HG02623 (cell line): ENCODE results near the gene RSPRY1.
"Not testable (repeated sequence)": the region's sequence is repeated elsewhere in the genome, so short reads cannot be mapped to it uniquely, and the experiment has no call there.

Source experiments
- ATAC-seq: cut with Tn5 transposase; IDR thresholded peaks from one replicate; pipeline ENCODE4 v1.9.1; 2021; ENCODE audit warnings: moderate library complexity; ENCODE audit not compliant: unreplicated experiment

RSPRY1 gene

DNA sequence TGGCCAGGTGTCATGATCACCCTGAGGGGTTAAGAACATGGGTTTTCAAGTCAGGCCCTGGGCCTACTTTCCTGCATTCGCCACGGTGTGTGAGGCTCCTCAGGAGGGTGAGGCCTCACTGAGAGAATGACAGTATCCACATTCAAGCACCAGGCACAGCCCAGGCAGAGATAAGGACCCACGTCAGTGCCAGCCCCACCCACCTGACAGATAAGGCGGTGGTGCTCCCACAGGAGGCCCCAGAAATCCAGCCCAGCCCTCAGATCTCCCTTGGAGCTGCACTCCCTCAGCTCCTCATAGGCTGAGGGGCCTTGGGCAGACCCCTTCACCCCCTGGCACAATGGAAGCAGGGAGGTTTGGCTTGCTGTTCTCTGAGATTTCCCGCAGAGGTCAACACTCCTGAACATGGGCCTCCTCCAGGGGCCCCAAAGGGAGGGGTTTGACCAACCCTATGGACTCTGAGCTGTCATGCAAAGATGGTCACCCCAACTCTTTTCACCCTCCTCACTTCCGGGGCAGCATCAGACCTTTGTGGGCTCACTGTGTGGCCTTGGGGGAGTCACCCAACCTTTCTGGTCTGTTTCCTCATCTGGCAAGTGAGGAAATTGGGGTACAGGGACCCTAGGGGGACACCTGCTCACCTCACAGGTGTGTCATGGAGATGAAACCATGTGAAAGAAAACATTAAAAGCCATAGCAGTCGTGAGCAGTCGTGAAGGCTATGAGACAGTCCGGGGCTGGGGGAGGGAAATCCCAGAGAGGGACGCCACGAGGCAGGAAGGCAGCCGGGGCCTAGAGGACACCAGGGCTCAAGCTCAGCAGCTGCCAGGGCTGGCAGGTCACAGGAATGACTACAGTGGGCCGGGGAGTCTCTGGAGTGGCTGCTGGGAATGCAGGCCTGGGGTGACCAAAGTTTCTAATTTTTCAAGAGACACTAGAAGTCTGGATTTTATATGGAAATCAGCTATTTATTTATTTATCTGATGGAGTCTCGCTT lies 83.0 kb downstream of the RSPRY1 start:
- no peak for ATAC-seq

DNA sequence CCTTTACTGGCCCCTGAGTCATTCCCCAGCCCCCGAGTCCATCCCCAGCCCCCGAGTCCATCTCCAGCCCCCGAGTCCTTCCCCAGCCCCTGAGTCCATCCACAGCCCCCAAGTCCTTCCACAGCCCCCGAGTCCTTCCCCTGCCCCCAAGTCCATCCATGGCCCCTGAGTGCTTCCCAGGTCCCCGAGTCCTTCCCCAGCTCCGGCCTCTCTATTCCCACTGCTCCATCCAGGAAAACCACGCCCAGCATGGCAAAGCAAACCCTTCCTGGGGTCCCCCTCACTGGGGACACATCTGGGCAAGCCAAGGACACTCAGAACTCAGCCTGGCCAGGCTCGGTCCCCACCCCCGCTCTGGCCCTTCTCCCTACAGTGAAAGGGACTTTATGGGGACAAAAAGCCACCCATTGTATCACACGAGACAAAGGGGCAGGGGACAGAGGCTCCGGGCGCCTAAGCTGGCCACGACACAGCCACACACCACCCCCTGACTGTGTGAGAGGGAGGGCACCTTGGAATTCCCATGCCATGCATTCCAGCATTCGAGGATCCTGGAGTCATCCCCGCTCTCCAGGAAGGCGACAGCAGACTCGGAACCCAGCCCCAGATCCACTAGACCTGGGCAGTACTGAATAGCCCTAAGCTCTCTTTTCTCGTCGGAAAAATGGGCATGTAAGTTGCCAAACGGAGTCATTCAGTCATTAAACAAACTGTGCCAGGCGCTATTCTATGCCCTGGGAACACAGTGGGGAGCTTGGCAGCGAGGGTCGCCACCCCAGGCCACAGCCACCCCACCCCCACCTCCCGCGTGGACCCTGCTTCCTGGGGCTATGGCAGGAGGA lies 84.3 kb downstream of the RSPRY1 start:
- ATAC-seq = no peak

DNA sequence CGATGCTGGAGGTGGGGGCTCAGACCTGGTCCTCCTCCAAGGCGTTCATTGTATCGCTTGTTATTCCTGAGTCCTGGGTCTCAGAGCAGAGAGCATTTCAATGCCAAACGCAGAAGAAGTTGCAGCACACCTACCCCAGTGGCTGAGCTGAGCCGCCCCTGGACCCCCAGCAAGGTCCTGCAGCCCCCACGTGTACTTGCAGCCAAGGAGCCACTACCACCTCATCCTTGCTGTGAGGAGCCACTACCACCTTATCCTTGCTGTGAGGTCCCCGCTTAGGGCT lies 84.9 kb downstream of the RSPRY1 start:
- ATAC-seq = no peak

DNA sequence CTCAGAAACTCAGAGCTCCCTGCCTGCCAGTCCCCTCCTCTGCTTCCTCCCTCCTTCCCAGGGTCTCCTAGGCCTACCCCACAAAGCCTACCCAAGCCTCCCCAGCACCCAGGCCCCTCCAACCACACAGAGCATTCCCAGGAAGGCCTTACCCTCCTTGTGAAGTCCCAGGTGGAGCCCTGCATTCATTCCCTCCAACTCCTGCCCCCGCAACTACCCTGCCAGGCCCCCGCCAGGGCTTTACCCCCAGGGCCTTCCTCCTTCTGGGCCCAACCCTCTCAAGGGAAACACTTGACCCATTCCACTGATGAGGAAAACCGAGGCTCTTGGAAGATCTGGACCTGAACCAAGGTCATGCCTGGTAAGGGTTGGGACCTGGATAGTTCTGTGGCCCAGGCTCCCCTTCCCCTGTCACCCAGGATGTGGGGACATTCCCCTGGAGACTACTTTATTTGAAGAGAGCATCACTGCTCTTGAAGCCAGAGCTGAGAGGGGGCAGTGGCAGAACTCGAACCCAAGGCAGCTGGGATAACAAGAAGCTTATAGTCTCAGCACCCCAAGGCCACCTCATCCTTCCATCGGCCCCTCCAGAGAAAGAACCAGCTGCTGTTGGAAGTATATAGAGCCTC lies 85.9 kb downstream of the RSPRY1 start:
- no peak for ATAC-seq

DNA sequence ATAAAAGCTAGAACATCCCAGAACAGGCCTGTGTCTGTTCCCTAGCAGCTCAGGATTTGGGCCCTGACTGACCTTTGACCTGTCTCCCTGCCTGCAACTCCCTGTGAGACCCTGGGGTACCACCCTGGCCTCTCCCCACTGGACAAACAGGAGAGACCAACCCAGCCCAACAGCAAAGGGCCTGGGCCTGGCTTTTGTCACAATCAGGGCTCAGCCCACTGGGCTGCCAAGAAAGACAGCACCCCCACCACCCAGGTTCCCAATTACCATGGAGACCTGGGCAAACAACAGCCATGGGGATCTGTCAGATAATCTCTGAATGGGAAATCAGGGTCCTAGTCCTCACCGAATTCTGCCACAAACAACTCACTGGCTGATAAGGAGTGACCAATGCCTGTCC lies 87.2 kb downstream of the RSPRY1 start:
- no peak for ATAC-seq

DNA sequence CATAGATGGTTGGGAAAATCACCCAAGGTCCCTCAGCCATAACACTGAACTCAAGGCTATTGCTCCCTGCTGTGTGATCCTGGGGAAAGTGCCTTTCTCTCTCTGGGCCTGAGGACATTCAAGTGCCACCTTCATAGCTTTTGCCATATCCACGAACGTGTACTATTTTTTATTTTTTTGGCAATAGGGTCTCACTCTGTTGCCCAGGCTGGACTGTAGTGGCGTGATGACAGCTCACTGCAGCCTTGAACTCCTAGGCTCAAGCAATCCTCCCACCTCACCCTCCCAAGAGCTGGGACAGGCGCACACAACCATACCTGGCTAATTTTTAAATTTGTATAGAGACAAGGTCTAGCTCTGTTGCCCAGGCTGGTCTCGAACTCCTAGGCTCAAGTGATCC lies 87.7 kb downstream of the RSPRY1 start:
- no peak for ATAC-seq

DNA sequence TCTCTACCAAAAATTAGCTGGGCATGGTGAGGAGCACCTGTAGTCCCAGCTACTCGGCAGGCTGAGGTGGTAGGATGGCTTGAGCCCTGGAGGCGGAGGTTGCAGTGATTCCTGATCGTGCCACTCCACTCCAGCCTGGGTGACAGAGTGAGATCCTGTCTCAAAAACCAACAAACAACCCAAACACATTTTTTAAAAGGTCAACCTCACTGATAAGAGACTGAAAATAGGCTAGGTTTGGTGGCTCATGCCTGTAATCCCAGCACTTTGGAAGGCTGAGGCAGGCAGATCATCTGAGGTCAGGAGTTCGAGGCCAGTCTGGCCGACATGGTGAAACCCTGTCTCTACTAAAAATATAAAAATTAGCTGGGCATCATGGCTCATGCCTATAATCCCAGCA lies 89.8 kb downstream of the RSPRY1 start:
- not testable (repeated sequence) for ATAC-seq

DNA sequence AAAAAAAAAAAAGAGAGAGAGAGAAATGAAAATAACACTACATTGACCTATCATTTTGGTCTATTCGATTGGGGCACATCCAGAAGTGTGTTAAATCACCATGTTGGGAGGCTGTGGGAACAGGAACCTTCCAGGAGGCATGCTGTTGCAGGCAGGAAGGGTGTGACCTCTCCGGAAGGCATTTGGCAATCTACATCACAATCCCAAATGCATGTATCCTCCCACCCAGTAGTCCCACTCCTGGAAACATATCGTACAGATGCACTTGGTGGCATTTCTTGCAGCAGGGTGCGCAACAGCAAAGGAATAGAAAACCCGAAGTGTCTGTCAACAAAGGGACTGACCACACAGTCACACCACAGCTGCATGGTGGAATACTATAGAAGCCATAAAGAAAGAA lies 90.5 kb downstream of the RSPRY1 start:
- ATAC-seq = no peak

DNA sequence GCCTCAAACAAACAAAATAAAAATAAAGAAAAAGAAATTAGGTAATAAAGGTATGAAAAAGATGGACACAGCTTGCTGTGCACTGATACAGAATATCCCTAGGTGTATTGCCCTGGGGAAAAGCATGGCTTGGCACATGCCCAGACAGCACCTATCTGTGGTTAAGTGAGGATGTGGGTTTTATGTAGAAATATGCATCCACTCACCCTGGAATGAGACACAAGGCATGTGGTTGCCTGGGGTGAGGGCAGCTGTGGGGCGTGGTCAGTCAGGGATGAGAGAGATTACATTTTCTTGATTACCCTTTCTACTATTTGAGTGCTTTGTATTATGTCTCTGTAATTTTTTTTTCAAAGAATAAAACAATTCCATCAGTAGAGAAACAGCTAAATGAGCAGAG lies 91.5 kb downstream of the RSPRY1 start:
- no peak for ATAC-seq

DNA sequence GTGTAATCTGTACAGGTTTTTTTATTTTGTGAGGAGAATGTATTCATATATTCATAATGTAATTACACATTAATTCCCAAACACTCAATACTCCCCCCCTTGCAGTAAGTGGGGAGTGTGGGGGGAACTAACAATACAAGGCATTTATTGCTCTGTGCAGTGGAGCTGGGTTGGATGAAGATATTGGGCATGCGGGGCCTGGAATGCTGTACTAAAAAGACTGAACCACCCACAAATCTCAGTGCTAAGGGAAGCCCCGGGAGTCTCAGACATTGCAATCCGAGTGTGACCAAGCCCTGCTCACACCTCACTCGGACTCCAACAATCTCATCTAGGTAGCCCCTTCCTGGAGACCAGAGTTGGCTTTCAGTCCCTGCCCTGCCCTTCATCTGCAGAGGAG lies 92.4 kb downstream of the RSPRY1 start:
- no peak for ATAC-seq

DNA sequence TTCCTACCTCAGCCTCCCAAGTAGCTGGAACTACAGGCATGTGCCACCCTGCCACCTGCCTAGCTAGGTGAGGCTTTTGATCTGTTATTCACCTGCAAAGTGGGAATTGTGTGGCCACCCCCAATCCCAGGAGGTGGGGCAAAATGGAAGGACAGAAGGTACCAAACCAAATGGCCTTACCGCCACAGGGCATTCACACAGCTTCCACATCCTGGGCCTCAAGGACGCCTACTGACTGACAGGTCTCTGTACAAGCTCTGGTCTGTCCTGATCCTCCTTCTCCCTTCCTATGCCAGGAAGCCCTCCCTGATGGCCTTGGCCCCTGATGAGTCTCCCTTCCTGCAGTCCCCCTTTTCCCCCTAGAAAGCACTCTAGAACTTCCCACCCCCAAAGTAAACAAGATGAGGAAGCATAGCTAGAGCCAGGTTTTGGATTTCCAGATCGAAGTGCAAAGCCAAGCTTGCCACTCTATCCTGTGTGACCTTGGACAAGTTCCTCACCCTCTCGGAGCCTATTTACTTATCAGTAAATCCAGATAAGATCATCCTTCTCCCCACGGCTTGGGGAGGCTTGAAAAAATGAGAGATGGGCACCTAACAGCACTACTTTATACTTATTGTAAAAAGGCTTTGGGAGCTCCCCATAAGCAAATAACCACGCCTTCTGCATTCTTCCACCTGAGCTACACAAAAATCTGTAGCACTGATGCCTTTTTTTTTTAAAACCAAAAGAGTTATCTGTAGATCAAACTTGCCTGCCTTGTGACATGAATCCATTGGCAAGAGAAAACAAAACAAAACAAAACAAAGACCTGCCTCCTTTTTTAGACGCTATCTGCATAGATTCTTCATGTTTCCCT lies 93.9 kb downstream of the RSPRY1 start:
- ATAC-seq = no peak

DNA sequence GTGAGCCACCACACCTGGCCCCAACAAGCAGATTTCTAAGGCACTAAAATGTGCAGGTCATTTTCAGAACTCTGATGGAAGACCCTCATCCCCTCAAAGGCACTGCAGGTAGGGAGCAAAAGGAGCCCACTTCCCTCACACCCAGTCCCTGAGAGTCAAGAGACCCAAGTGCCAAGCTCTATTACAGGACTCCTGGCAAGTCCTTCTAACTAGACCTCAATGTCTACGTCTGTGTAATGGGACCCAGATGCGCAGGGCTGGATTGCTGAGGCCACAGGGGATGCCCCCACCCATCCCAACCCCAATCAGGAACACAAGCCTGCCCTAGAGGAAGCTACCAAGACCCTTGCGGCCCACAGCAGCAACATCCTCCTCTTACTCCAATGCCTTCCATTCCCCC lies 95.7 kb downstream of the RSPRY1 start:
- ATAC-seq = no peak

DNA sequence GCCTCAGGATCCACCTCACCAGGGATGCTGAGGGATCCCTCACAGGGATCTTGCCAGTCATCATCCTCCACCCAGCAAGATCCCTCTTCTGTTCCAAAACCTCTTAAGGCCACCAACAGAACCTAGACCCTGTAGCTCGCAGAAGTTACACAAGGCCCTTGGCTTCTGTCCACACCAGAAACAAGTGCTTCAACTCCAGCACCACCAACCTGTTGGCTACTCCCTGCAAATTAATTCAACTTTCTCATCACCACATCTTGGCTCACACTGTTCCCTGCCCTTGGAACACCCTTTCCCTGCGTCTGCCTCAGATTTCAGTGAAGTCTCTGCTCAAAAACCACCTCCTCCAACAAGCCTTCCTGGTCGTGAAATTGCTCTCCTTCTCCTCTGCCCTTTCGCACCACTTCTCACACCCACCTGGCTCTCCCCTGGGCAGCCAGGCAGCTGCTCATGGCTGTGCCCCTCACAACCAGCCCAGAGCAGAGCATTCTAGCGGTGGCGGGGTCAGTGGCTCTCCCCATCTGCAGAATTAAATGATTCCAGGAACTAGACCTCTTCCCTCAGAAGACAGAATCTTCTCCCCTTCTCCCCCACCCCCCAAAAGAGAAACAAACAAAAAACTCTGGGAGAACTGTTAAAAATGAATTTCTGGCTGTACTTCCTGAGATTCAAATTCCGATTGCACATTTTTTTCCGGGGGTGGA lies 96.5 kb downstream of the RSPRY1 start:
- ATAC-seq = no peak

DNA sequence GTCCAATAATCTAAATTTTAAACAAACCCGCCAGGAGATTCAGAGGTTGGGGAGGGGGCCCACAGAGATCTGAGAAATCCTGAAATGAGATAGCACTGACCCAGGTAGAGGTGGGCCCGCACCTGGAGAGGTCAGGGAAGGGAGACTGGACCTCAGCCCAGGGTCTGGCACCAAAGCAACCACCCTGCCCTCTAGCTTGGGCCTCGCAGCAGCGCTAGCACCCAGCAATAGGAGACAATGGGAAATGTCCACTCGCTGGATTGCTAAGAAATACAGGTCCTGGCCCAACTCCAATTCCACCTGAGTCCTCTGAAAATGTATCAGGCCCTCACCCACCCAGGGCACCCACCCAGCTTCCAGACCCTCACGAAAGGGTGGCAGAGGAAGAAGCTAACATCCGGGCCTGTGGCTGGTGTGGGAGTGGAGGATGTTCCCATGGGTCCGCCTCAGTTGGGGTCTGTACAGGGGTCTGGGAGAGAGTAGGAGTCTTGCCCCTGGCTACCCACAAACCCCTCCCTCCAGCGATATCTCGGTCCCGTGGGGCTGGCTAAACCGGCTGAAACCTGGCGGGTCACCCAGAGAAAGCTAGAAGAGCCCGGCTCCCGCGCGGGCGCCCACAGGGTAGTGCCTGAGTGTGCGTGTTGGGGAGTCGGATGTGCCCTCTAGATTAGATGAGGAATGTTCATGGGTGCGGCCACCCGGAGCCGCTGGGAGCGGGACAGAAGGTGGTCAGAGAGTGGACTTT lies 97.3 kb downstream of the RSPRY1 start:
- no peak for ATAC-seq

DNA sequence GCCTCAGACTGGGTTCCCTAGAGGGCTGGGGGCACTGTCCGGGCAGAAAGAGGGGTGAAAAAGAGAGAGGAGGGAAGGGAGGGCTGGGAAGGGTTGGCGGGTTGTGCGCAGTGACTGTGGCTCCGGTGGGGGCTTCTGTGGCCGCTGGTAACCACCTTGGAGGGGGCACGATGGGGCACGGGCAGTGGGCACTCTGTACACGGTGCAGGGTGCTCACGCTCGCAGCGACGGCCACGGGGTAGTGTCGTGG lies 97.8 kb downstream of the RSPRY1 start:
- no peak for ATAC-seq

DNA sequence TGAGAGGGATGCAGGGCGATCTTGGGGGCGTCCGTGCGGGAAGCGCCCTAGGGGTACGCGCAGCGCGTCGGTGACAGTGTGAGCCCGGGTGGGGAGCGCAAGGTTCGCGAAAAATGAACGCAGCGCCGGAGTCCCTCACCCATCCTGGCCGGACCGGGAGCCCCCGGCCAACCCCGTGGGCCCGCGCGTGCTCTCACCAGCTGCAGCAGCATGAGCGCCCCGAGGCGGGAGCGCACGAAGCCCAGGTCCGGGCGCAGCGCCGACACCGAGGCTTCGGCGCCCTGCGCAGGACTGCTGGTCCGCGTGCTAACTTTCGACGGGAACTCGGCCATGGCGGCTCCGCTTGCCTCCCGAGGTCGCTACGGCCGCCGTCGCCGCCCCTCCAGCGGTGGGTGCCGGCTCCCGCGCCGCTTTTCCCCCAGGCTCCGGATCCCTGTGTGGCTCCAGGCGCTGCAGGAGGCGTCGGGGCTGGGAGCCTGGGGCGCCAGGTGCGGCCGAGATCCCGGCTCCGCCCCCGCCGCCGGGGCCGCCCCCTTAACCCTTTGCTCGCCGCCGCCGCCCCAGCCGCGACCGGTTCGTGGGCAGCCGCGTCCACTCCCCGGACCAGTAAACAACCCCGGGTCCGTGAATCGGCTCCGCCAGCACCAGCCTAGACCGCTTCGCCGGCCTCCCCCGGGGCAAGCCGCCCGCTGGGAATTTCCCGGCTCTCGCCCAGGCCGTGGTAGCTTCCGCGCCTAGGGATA lies 98.3 kb downstream of the RSPRY1 start, which contains the start of gene PLLP:
TSS of gene PLLP (minus strand) at position 464 of the 743 bp plus-strand sequence. CDS start at position 332, 132 bp downstream.
- no peak for ATAC-seq

DNA sequence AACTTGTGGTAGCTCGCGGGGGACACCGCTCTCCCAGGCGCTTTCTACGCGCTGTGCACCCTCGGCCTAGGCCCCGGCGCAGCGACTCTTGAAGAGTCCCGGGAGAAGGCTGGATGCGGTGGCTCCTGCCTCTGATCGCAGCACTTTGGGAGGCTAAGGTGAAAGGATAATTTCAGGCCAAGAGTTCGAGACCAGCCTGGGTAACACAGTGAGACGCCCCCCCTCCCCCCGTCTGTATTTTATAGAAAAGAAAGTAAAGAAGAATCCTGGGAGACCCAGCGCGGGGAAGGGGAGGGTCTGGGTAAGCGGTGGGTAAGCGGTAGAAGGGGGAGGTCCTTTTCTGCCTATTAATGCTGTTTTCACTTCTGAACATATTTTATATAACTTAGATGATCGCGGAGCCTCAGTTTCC lies 98.8 kb downstream of the RSPRY1 start:
- no peak for ATAC-seq

DNA sequence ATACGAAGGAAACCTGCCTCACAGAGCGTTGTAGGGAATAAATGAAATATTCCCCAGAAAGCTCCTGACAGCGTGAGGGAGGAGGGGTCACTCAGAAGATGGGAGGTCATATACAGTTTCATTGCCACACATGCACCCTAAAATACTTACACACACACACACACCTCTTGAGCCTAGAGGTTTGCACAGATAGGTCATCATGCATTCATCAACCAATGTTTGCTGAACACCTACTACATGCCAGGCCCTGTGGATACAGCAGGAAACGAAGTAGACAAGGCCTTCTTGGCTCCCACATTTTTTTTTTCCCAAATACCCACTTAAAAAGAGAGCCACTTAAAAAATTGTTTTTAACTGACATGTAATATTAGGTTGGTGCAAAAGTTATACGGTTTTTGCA lies 99.2 kb downstream of the RSPRY1 start:
- ATAC-seq = no peak
